ENCODE data around the gene RGS6.

The RGS6 gene

DNA sequence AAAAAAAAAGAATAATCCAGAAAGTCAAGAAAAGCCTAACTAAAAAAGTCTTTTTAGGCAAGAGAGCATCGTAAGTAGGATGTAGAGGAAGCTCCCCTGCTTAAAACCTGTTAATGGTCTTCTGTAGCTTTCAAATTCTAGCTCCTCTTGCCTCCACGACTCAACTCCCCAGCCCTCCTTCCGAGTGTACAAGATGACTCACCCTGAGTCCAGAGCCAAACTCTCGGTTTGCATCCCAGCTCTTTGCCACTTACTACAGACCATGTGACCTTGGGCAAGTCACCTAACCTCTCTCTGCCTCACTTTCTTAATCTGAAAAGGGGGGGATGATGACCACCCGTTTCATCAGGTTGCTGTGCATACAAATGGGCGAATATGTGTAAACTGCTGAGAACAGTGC is 501.3 kb downstream of the RGS6 start:
- Histone ChIP-seq H3K27me3 (ENCODE audit: control insufficient read depth, low read length) (peaks cover 4% of the 10 kb centered on the region; the same call in 1 of the 2 replicates), H3K4me1 (ENCODE audit: control insufficient read depth, low read length) (no peaks in the 10 kb centered on the region)
- TF ChIP-seq EZH2phosphoT487 (IDR thresholded peaks at IDR 0.05; ENCODE audit: borderline replicate concordance, low read length), result no peak
- TF ChIP-seq, protein P1, sequence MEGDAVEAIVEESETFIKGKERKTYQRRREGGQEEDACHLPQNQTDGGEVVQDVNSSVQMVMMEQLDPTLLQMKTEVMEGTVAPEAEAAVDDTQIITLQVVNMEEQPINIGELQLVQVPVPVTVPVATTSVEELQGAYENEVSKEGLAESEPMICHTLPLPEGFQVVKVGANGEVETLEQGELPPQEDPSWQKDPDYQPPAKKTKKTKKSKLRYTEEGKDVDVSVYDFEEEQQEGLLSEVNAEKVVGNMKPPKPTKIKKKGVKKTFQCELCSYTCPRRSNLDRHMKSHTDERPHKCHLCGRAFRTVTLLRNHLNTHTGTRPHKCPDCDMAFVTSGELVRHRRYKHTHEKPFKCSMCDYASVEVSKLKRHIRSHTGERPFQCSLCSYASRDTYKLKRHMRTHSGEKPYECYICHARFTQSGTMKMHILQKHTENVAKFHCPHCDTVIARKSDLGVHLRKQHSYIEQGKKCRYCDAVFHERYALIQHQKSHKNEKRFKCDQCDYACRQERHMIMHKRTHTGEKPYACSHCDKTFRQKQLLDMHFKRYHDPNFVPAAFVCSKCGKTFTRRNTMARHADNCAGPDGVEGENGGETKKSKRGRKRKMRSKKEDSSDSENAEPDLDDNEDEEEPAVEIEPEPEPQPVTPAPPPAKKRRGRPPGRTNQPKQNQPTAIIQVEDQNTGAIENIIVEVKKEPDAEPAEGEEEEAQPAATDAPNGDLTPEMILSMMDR (IDR thresholded peaks at IDR 0.05; ENCODE audit: low read depth, low read length, poor library complexity, severe bottlenecking), result no peak

DNA sequence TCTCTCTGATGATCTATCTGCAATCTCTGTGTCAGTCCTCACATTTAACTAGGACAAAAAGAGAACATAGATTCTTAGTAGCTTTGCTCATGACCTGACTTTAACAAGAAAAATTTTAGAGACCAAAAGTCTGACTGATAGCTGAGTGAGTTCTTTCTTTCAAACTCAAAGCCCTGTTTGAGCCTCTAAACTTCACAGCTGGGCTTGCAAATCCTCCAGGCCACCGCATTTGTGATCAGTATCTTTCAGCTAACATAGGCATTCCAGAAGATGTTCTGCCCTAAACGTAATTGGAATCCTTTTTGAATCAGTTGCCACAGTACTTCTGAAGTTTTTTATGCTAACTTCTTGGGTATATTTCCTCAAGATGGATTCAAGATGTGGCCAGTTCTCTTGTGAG is 502.6 kb downstream of the RGS6 start:
- Histone ChIP-seq H3K4me2 (ENCODE audit: low read length) (no peak overlapping the region), H3F3A (ENCODE audit: control insufficient read depth, insufficient read depth) (no peaks in the 10 kb centered on the region), H3K4me1 (ENCODE audit: control insufficient read depth, low read length) (peaks cover 6% of the 10 kb centered on the region), H3K4me3 (ENCODE audit: low read length) (no peak overlapping the region), H3K9me2 (replicated peaks; ENCODE audit: control insufficient read depth, low read length) (no peaks in the 10 kb centered on the region), H3K27ac (ENCODE audit: low read depth, low read length) (no peak overlapping the region), H3K27me3 (ENCODE audit: control insufficient read depth, low read length) (peaks cover 4% of the 10 kb centered on the region; the same call in 1 of the 2 replicates), H4K20me1 (ENCODE audit: control insufficient read depth, insufficient read depth, low read depth, low read length) (no peaks in the 10 kb centered on the region), H3K9me3 (ENCODE audit: control insufficient read depth, insufficient read depth, low read length) (no peaks in the 10 kb centered on the region), H3K79me2 (ENCODE audit: control insufficient read depth, low read length) (no peaks in the 10 kb centered on the region), H3K36me3 (ENCODE audit: control insufficient read depth, low read length) (no peaks in the 10 kb centered on the region)
- TF ChIP-seq, protein P1 (IDR thresholded peaks at IDR 0.05; ENCODE audit: low read depth, low read length, poor library complexity, severe bottlenecking), result no peak
- TF ChIP-seq EZH2phosphoT487 (IDR thresholded peaks at IDR 0.05; ENCODE audit: borderline replicate concordance, low read length), result no peak

More for the DNA sequence above, 501.3 kb downstream of the RGS6 start:
- H3K27ac ChIP-seq (ENCODE audit: low read depth, low read length), result no peak overlapping the region
- no peak overlapping the region for H3K4me2 ChIP-seq (ENCODE audit: low read length)
- H3K79me2 ChIP-seq (ENCODE audit: control insufficient read depth, low read length), result no peaks in the 10 kb centered on the region
- no peak overlapping the region for H3K4me3 ChIP-seq (ENCODE audit: low read length)
- H3K36me3 ChIP-seq (ENCODE audit: control insufficient read depth, low read length), result no peaks in the 10 kb centered on the region
- H4K20me1 ChIP-seq (ENCODE audit: control insufficient read depth, insufficient read depth, low read depth, low read length), result no peaks in the 10 kb centered on the region
- no peaks in the 10 kb centered on the region for H3K9me2 ChIP-seq (replicated peaks; ENCODE audit: control insufficient read depth, low read length)
- H3K9me3 ChIP-seq (ENCODE audit: control insufficient read depth, insufficient read depth, low read length), result no peaks in the 10 kb centered on the region
- H3F3A ChIP-seq (ENCODE audit: control insufficient read depth, insufficient read depth), result no peaks in the 10 kb centered on the region

DNA sequence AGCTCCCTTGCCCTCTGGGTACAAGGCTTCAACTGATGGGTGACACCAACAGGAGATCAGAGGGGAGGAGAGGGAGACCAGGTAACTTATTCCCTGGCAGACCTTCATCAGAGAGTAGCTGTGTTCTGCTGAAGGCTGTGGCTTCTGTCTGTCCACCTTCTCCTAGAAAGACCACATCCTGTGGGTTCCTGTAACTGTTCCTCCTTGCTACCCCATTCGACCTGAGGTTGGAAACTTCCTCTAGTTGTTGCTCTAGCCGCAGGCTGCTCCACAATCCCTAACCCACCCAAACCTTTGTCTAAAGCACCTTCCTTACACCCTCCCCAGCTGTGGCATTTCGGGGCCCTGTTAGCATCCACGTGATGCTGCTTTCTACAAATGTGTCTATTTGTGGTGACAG is 507.5 kb downstream of the RGS6 start:
- Histone ChIP-seq H4K20me1 (ENCODE audit: control insufficient read depth, insufficient read depth, low read depth, low read length) (no peaks in the 10 kb centered on the region), H3F3A (ENCODE audit: control insufficient read depth, insufficient read depth) (no peaks in the 10 kb centered on the region), H3K27me3 (ENCODE audit: control insufficient read depth, low read length) (peaks cover 4% of the 10 kb centered on the region; the same call in 1 of the 2 replicates), H3K9me3 (ENCODE audit: control insufficient read depth, insufficient read depth, low read length) (no peaks in the 10 kb centered on the region), H3K4me1 (ENCODE audit: control insufficient read depth, low read length) (peaks cover 28% of the 10 kb centered on the region), H3K27ac (ENCODE audit: low read depth, low read length) (no peak overlapping the region), H3K4me3 (ENCODE audit: low read length) (no peak overlapping the region), H3K79me2 (ENCODE audit: control insufficient read depth, low read length) (no peaks in the 10 kb centered on the region), H3K36me3 (ENCODE audit: control insufficient read depth, low read length) (no peaks in the 10 kb centered on the region), H3K4me2 (ENCODE audit: low read length) (no peak overlapping the region), H3K9me2 (replicated peaks; ENCODE audit: control insufficient read depth, low read length) (no peaks in the 10 kb centered on the region)
- TF ChIP-seq, protein P1 (IDR thresholded peaks at IDR 0.05; ENCODE audit: low read depth, low read length, poor library complexity, severe bottlenecking), result no peak
- TF ChIP-seq EZH2phosphoT487 (IDR thresholded peaks at IDR 0.05; ENCODE audit: borderline replicate concordance, low read length), result no peak

Measured in DOHH2 (cell line).